Breast epithelium (tissue), 4 donors: ENCODE measurements around the gene DHRS3. TPM values are rescaled to one million over a fixed set of nuclear protein-coding genes. Genes with fewer than 3 reads are reported as not detected.
A peak's percentile ranks its signal among the peaks of the same experiment; 100 is the strongest.

ENCODE experiments used
- DNase-seq, 2 donors: peaks; one replicate each; pipeline ENCODE4 v3.0.0-alpha.2; 2019; ENCODE audit warnings: low spot score in 2 of 2
- H3K27ac ChIP-seq, 2 donors: fragments of 200-600 bp; sonication (generic) in 1 of 2; one replicate each; pipeline ENCODE4 v1.5.1; 2016 to 2019; ENCODE audit warnings: mild to moderate bottlenecking in 1 of 2
- H3K27me3 ChIP-seq, 2 donors: fragments of 200-600 bp; sonication (generic) in 1 of 2; one replicate each; pipeline versions ENCODE4 v1.5.1 to v1.6.0; 2017 to 2019; ENCODE audit warnings: control low read depth in 1 of 2, mild to moderate bottlenecking in 1 of 2
- H3K36me3 ChIP-seq: fragments of 200-600 bp; one replicate; pipeline ENCODE4 v1.5.1; 2019
- H3K4me1 ChIP-seq, 2 donors: fragments of 200-600 bp; sonication (generic); one replicate each; pipeline ENCODE4 v1.5.1; 2016 to 2019; ENCODE audit warnings: control low read depth in 1 of 2
- H3K4me3 ChIP-seq, 3 donors: fragments of 200-600 bp; sonication (generic); 1 replicate in 2 of 3; 2 replicates in 1 of 3; pipeline ENCODE4 v1.5.1; 2016 to 2019; ENCODE audit warnings: mild to moderate bottlenecking in 3 of 3, moderate library complexity in 2 of 3
- H3K9me3 ChIP-seq, 2 donors: fragments of 200-600 bp; sonication (generic) in 1 of 2; one replicate each; pipeline ENCODE4 v1.5.1; 2016 to 2019; ENCODE audit warnings: control low read depth in 1 of 2
- CTCF ChIP-seq, 3 donors: fragments of 450-650 bp; IDR thresholded peaks; one replicate each; pipeline ENCODE4 v1.5.1; 2016 to 2017; ENCODE audit warnings: antibody characterized with exemption in 3 of 3, mild to moderate bottlenecking in 3 of 3, moderate library complexity in 3 of 3
- POLR2A ChIP-seq: fragments of 450-650 bp; IDR thresholded peaks from one replicate; pipeline ENCODE4 v1.6.1; 2016; ENCODE audit warnings: antibody characterized with exemption, mild to moderate bottlenecking, moderate library complexity
- POLR2AphosphoS5 ChIP-seq, 3 donors: sonication (generic); formaldehyde crosslinking; IDR thresholded peaks; one replicate each; pipeline ENCODE4 v1.6.1; 2017; ENCODE audit warnings: antibody characterized with exemption in 3 of 3
- intact Hi-C: fragments of 100-400 bp; cut with DNase I; formaldehyde crosslinking; loops from one replicate; pipeline ENCODE4 v1.15.1; 2023; ENCODE audit warnings: low total_unique reads
- total RNA-seq, 3 donors: library from RNA; depleted of rRNA; stranded (reverse); fragments of >200 nt; gene quantifications; one replicate each; pipeline ENCODE4 v1.1.0, GENCODE V29; 2016

DHRS3 gene
- total RNA-seq, 3 donors from 2014 or later, result 109 to 151 (median 117) TPM

GRCh38 chr1:12610941-12611340 is 7.1 kb downstream of the DHRS3 start:
- TF ChIP-seq POLR2A (no peak), POLR2AphosphoS5 (IDR thresholded peaks at IDR 0.05) (no peak), CTCF (IDR thresholded peaks at IDR 0.05) (no peak)
- Histone ChIP-seq H3K4me1 (peaks cover 0 to 9% of the 10 kb centered on the region in 2 donors), H3K4me3 (no peak overlapping the region), H3K27me3 (no peaks in the 10 kb centered on the region), H3K36me3 (no peaks in the 10 kb centered on the region), H3K9me3 (no peaks in the 10 kb centered on the region), H3K27ac (no peak overlapping the region)
- intact Hi-C loops, result no loop called here
- DNase-seq, result no peak

- no peaks in the 10 kb centered on the region for H3K36me3 ChIP-seq
- DNase-seq, result no peak
Measured at GRCh38 chr1:12610305-12610935, 7.6 kb downstream of the DHRS3 start.

DNA sequence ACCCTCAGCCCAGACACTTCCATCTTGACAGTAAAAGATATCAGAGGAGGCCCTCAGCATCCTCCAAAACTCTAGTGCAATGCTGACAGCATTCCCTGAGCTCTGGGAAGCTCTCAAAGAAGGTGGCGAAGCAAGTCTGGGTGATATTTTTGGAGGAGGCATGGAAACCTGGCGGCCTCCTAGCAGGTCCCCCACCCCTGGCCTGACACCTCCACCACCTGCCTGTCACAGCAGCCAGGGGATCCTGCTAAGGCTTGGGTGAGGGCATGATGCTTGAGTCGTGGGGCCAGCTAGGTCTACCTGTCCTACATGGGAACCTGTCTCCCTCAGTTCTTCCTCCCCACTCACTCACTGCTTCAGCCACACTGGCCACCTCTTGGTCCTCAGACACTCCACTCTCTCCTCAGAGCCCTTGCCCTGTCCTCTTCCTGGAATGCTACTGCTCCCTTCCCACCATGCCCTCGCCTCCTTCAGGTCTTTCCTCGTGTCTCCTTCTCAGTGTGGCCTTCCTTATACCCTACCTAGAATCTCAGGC is 8.5 kb downstream of the DHRS3 start:
- H3K4me3 ChIP-seq, result no peak overlapping the region
- TF ChIP-seq POLR2A, result no peak
- no peak for TF ChIP-seq POLR2AphosphoS5 (IDR thresholded peaks at IDR 0.05)
- no peak for TF ChIP-seq CTCF (IDR thresholded peaks at IDR 0.05)
- no peak for DNase-seq
- intact Hi-C loops, result no loop called here
- no peaks in the 10 kb centered on the region for H3K9me3 ChIP-seq
- H3K4me1 ChIP-seq, result no peaks in the 10 kb centered on the region
- no peaks in the 10 kb centered on the region for H3K27me3 ChIP-seq
- H3K36me3 ChIP-seq, result no peaks in the 10 kb centered on the region
- peak overlapping the region in 1 of 2 donors; percentile 30 for H3K27ac ChIP-seq

More at GRCh38 chr1:12610305-12610935, 7.6 kb downstream of the DHRS3 start:
- H3K4me3 ChIP-seq, result no peak overlapping the region
- H3K27ac ChIP-seq, result no peak overlapping the region
- intact Hi-C loops, result no loop called here
- peaks cover 0 to 9% of the 10 kb centered on the region in 2 donors for H3K4me1 ChIP-seq
- no peaks in the 10 kb centered on the region for H3K9me3 ChIP-seq
- no peaks in the 10 kb centered on the region for H3K27me3 ChIP-seq
- TF ChIP-seq CTCF (IDR thresholded peaks at IDR 0.05), result no peak
- no peak for TF ChIP-seq POLR2AphosphoS5 (IDR thresholded peaks at IDR 0.05)
- TF ChIP-seq POLR2A, result no peak

DNA sequence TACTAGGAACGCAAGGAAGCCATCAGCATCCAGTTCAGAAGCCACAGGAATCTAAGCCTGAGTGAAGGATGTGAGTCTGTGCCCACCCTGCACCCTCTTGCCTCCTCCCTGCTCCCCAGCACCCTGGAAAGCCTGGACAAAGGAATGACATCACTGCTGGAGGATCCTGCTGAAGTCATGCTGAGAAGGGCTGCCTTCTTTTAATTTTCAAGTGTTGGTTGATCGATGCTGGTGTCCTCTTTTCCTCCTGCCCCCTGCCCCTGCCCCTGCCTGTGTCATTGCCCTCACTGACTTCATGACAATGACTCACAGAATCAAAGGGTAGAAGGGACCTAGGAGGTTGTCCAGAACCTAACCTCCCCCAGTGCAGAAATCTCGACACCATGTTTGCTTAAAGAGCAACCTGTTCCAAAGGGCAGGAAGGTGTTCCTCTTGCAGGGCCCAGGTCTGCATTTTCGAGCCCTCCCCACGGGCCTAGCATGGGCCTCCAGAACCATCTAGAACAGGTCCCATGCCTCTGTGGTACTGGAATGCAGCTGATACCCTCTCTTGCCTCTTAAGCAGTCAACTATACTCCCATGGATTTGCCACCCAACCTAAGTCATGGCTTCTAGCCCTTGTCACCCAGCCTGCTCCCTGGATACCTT is 9.6 kb downstream of the DHRS3 start:
- Histone ChIP-seq H3K9me3 (no peaks in the 10 kb centered on the region), H3K36me3 (no peaks in the 10 kb centered on the region), H3K4me1 (peaks cover 0 to 5% of the 10 kb centered on the region in 2 donors), H3K27ac (peak overlapping the region in 1 of 2 donors; percentile 9), H3K4me3 (no peak overlapping the region), H3K27me3 (no peaks in the 10 kb centered on the region)
- TF ChIP-seq POLR2AphosphoS5 (IDR thresholded peaks at IDR 0.05) (no peak), CTCF (IDR thresholded peaks at IDR 0.05) (no peak), POLR2A (no peak)
- intact Hi-C loops, result no loop called here
- no peak for DNase-seq

DNA sequence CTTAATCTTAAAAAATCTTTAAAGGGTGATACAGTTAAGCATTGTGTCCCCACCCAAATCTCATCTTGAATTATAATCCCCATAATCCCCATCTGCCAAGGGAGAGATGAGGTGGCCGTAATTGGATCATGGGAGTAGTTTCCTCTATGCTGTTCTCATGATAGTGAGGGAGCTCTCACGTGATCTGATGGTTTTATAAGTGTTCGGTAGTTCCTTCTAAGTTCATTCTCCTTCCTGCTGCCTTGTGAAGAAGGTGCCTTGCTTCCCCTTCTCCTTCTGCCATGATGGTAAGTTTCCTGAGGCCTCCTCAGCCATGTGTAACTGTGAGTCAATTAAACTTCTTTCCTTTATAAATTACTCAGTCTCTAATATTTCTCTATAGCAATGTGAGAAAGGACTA is 10.7 kb downstream of the DHRS3 start:
- Histone ChIP-seq H3K27ac (no peak overlapping the region), H3K36me3 (no peaks in the 10 kb centered on the region), H3K4me1 (peaks cover under 1 to 5% of the 10 kb centered on the region in 2 donors), H3K9me3 (no peaks in the 10 kb centered on the region), H3K4me3 (no peak overlapping the region), H3K27me3 (no peaks in the 10 kb centered on the region)
- intact Hi-C loops, result no loop called here
- TF ChIP-seq POLR2AphosphoS5 (IDR thresholded peaks at IDR 0.05), result no peak
- no peak for DNase-seq
